ENCODE results near the gene HLX.

Gene HLX

GRCh38 chr1:220900842-220901241, 21.6 kb downstream of the HLX start:
- peaks cover 9% of the 10 kb centered on the region for H3K27me3 ChIP-seq (ENCODE audit: insufficient read depth, low read length, poor library complexity)

GRCh38 chr1:220901881-220902280, 22.6 kb downstream of the HLX start:
- Histone ChIP-seq H3K4ac (ENCODE audit: low read depth, low read length) (no peak overlapping the region), H3K9ac (ENCODE audit: low read length) (no peak overlapping the region), H2AK5ac (ENCODE audit: low read length) (no peak overlapping the region), H3K23ac (ENCODE audit: low read length) (no peak overlapping the region), H3K79me1 (ENCODE audit: low read length) (no peaks in the 10 kb centered on the region), H2BK120ac (ENCODE audit: low read depth, low read length) (no peak overlapping the region), H3K27ac (ENCODE audit: low read depth, low read length) (no peak overlapping the region), H3K79me2 (ENCODE audit: control insufficient read depth, insufficient read depth, low read length) (no peaks in the 10 kb centered on the region), H2BK15ac (replicated peaks; ENCODE audit: low read depth) (no peak overlapping the region), H3K4me1 (ENCODE audit: control insufficient read depth, low read depth, low read length) (no peaks in the 10 kb centered on the region), H3K4me3 (ENCODE audit: low read length) (no peak overlapping the region), H4K5ac (ENCODE audit: low read length) (no peak overlapping the region), H2BK5ac (ENCODE audit: low read length) (no peak overlapping the region), H3K36me3 (ENCODE audit: control insufficient read depth, insufficient read depth, low read length) (no peaks in the 10 kb centered on the region), H3K27me3 (ENCODE audit: insufficient read depth, low read length, poor library complexity) (no peaks in the 10 kb centered on the region), H3K56ac (ENCODE audit: low read length) (no peak overlapping the region), H3K4me2 (ENCODE audit: low read length) (no peak overlapping the region), H3K18ac (ENCODE audit: low read length) (no peak overlapping the region), H4K8ac (ENCODE audit: low read depth, low read length) (no peak overlapping the region)
- no CpG with 5 or more reads among the region's 2 CpGs for WGBS (ENCODE audit: extremely low coverage, insufficient coverage, low lambda C conversion rate)
- no peak for DNase-seq

More at GRCh38 chr1:220900842-220901241, 21.6 kb downstream of the HLX start:
- H4K8ac ChIP-seq (ENCODE audit: low read depth, low read length) = no peak overlapping the region
- no peak overlapping the region for H4K5ac ChIP-seq (ENCODE audit: low read length)
- no peak overlapping the region for H3K4ac ChIP-seq (ENCODE audit: low read depth, low read length)
- no peak overlapping the region for H2BK15ac ChIP-seq (replicated peaks; ENCODE audit: low read depth)
- no peak overlapping the region for H2BK5ac ChIP-seq (ENCODE audit: low read length)
- no peak overlapping the region for H2BK120ac ChIP-seq (ENCODE audit: low read depth, low read length)
- H3K18ac ChIP-seq (ENCODE audit: low read length) = no peak overlapping the region
- H3K4me1 ChIP-seq (ENCODE audit: control insufficient read depth, low read depth, low read length) = no peaks in the 10 kb centered on the region
- no peak overlapping the region for H3K9ac ChIP-seq (ENCODE audit: low read length)
- no peak overlapping the region for H3K27ac ChIP-seq (ENCODE audit: low read depth, low read length)
- no peaks in the 10 kb centered on the region for H3K79me1 ChIP-seq (ENCODE audit: low read length)
- H3K23ac ChIP-seq (ENCODE audit: low read length) = no peak overlapping the region
- no peaks in the 10 kb centered on the region for H3K79me2 ChIP-seq (ENCODE audit: control insufficient read depth, insufficient read depth, low read length)
- H3K4me2 ChIP-seq (ENCODE audit: low read length) = no peak overlapping the region
- no peaks in the 10 kb centered on the region for H3K36me3 ChIP-seq (ENCODE audit: control insufficient read depth, insufficient read depth, low read length)
- H3K56ac ChIP-seq (ENCODE audit: low read length) = no peak overlapping the region
- no CpG with 5 or more reads among the region's 3 CpGs for WGBS (ENCODE audit: extremely low coverage, insufficient coverage, low lambda C conversion rate)
- no peak overlapping the region for H3K4me3 ChIP-seq (ENCODE audit: low read length)
- no peak overlapping the region for H2AK5ac ChIP-seq (ENCODE audit: low read length)
- no peak for DNase-seq

- Histone ChIP-seq H2AK5ac (ENCODE audit: low read length) (no peak overlapping the region), H3K27ac (ENCODE audit: low read depth, low read length) (no peak overlapping the region), H4K8ac (ENCODE audit: low read depth, low read length) (no peak overlapping the region), H3K27me3 (ENCODE audit: insufficient read depth, low read length, poor library complexity) (no peaks in the 10 kb centered on the region), H3K9ac (ENCODE audit: low read length) (no peak overlapping the region), H3K23ac (ENCODE audit: low read length) (no peak overlapping the region), H3K4me2 (ENCODE audit: low read length) (no peak overlapping the region), H3K56ac (ENCODE audit: low read length) (no peak overlapping the region), H4K5ac (ENCODE audit: low read length) (no peak overlapping the region), H2BK5ac (ENCODE audit: low read length) (no peak overlapping the region), H3K4ac (ENCODE audit: low read depth, low read length) (no peak overlapping the region), H3K4me3 (ENCODE audit: low read length) (no peak overlapping the region), H3K79me1 (ENCODE audit: low read length) (no peaks in the 10 kb centered on the region), H3K36me3 (ENCODE audit: control insufficient read depth, insufficient read depth, low read length) (no peaks in the 10 kb centered on the region), H3K18ac (ENCODE audit: low read length) (no peak overlapping the region), H3K4me1 (ENCODE audit: control insufficient read depth, low read depth, low read length) (no peaks in the 10 kb centered on the region), H2BK15ac (replicated peaks; ENCODE audit: low read depth) (no peak overlapping the region), H2BK120ac (ENCODE audit: low read depth, low read length) (no peak overlapping the region), H3K79me2 (ENCODE audit: control insufficient read depth, insufficient read depth, low read length) (no peaks in the 10 kb centered on the region)
- WGBS (ENCODE audit: extremely low coverage, insufficient coverage, low lambda C conversion rate) = no CpG with 5 or more reads among the region's 1 CpG
- no peak for DNase-seq
Observed at GRCh38 chr1:220902916-220903315, 23.7 kb downstream of the HLX start.

- WGBS (ENCODE audit: extremely low coverage, insufficient coverage, low lambda C conversion rate) = no CpG with 5 or more reads among the region's 3 CpGs
Observed at GRCh38 chr1:220904876-220905275, 25.6 kb downstream of the HLX start.

GRCh38 chr1:220905650-220906560, 26.7 kb downstream of the HLX start:
- Histone ChIP-seq H3K79me1 (ENCODE audit: low read length) (no peaks in the 10 kb centered on the region), H3K27me3 (ENCODE audit: insufficient read depth, low read length, poor library complexity) (no peaks in the 10 kb centered on the region), H3K4ac (ENCODE audit: low read depth, low read length) (no peak overlapping the region), H3K18ac (ENCODE audit: low read length) (no peak overlapping the region), H3K4me2 (ENCODE audit: low read length) (no peak overlapping the region), H3K79me2 (ENCODE audit: control insufficient read depth, insufficient read depth, low read length) (no peaks in the 10 kb centered on the region), H3K27ac (ENCODE audit: low read depth, low read length) (no peak overlapping the region), H3K4me3 (ENCODE audit: low read length) (no peak overlapping the region), H2BK5ac (ENCODE audit: low read length) (no peak overlapping the region), H4K5ac (ENCODE audit: low read length) (no peak overlapping the region), H3K56ac (ENCODE audit: low read length) (no peak overlapping the region), H2BK15ac (replicated peaks; ENCODE audit: low read depth) (no peak overlapping the region), H3K9ac (ENCODE audit: low read length) (no peak overlapping the region), H2AK5ac (ENCODE audit: low read length) (no peak overlapping the region), H3K36me3 (ENCODE audit: control insufficient read depth, insufficient read depth, low read length) (no peaks in the 10 kb centered on the region), H4K8ac (ENCODE audit: low read depth, low read length) (no peak overlapping the region), H3K23ac (ENCODE audit: low read length) (no peak overlapping the region), H2BK120ac (ENCODE audit: low read depth, low read length) (no peak overlapping the region), H3K4me1 (ENCODE audit: control insufficient read depth, low read depth, low read length) (no peaks in the 10 kb centered on the region)
- no peak for DNase-seq
- no CpG with 5 or more reads among the region's 5 CpGs for WGBS (ENCODE audit: extremely low coverage, insufficient coverage, low lambda C conversion rate)

More at GRCh38 chr1:220904876-220905275, 25.6 kb downstream of the HLX start:
- H3K4me3 ChIP-seq (ENCODE audit: low read length) = no peak overlapping the region
- H3K4ac ChIP-seq (ENCODE audit: low read depth, low read length) = no peak overlapping the region
- no peak overlapping the region for H3K9ac ChIP-seq (ENCODE audit: low read length)
- H3K18ac ChIP-seq (ENCODE audit: low read length) = no peak overlapping the region
- no peak overlapping the region for H3K23ac ChIP-seq (ENCODE audit: low read length)
- H3K4me1 ChIP-seq (ENCODE audit: control insufficient read depth, low read depth, low read length) = no peaks in the 10 kb centered on the region
- no peak overlapping the region for H3K4me2 ChIP-seq (ENCODE audit: low read length)
- H3K56ac ChIP-seq (ENCODE audit: low read length) = no peak overlapping the region
- H3K36me3 ChIP-seq (ENCODE audit: control insufficient read depth, insufficient read depth, low read length) = no peaks in the 10 kb centered on the region
- no peaks in the 10 kb centered on the region for H3K27me3 ChIP-seq (ENCODE audit: insufficient read depth, low read length, poor library complexity)
- H2AK5ac ChIP-seq (ENCODE audit: low read length) = no peak overlapping the region
- no peak overlapping the region for H4K8ac ChIP-seq (ENCODE audit: low read depth, low read length)
- H3K27ac ChIP-seq (ENCODE audit: low read depth, low read length) = no peak overlapping the region
- H4K5ac ChIP-seq (ENCODE audit: low read length) = no peak overlapping the region
- H3K79me2 ChIP-seq (ENCODE audit: control insufficient read depth, insufficient read depth, low read length) = no peaks in the 10 kb centered on the region
- no peak overlapping the region for H2BK5ac ChIP-seq (ENCODE audit: low read length)
- no peak overlapping the region for H2BK15ac ChIP-seq (replicated peaks; ENCODE audit: low read depth)
- H2BK120ac ChIP-seq (ENCODE audit: low read depth, low read length) = no peak overlapping the region
- H3K79me1 ChIP-seq (ENCODE audit: low read length) = no peaks in the 10 kb centered on the region
- no peak for DNase-seq

All from mesendoderm (in vitro differentiated cells).